Activated naive CD4-positive, alpha-beta T cell treated with anti-CD3 and anti-CD28 coated beads for 36 hours (primary cell): ENCODE data around the gene ZNF735. TPM values are rescaled to one million over a fixed set of nuclear protein-coding genes. Genes with fewer than 3 reads are reported as not detected.
"Not testable (repeated sequence)": the region's sequence is repeated elsewhere in the genome, so short reads cannot be mapped to it uniquely, and the experiment has no call there.

Source experiments
- CTCF ChIA-PET: fragments of 350-600 bp; sonication (Branson Sonifier 250); formaldehyde crosslinking; loops from one replicate; lab custom pipeline; 2021; ENCODE audit warnings: antibody characterized with exemption; lab: Charles Lee
- DNase-seq: peaks from one replicate; pipeline ENCODE4 v3.0.0-alpha.2; 2020
- H3K27ac Mint-ChIP-seq: one replicate; pipeline ENCODE4 v1.8.0; 2021; ENCODE audit warnings: mild to moderate bottlenecking, mixed read lengths
- H3K27me3 Mint-ChIP-seq: one replicate; pipeline ENCODE4 v1.8.0; 2021; ENCODE audit warnings: low read depth, mixed read lengths
- H3K36me3 Mint-ChIP-seq: one replicate; pipeline ENCODE4 v1.8.0; 2021; ENCODE audit warnings: low read depth, mixed read lengths
- H3K4me1 Mint-ChIP-seq: one replicate; pipeline ENCODE4 v1.8.0; 2021; ENCODE audit warnings: low read depth, mixed read lengths
- H3K4me3 Mint-ChIP-seq: one replicate; pipeline ENCODE4 v1.8.0; 2021; ENCODE audit warnings: mild to moderate bottlenecking, moderate library complexity, mixed read lengths
- H3K9me3 Mint-ChIP-seq: one replicate; pipeline ENCODE4 v1.8.0; 2021; ENCODE audit warnings: mixed read lengths
- intact Hi-C: fragments of 100-400 bp; cut with micrococcal nuclease; formaldehyde crosslinking; loops from one replicate; pipeline ENCODE4 v1.15.1; 2023
- total RNA-seq, 2 experiments: library from RNA; stranded (reverse); gene quantifications; one replicate each; pipeline ENCODE4 v1.2.3, GENCODE V29; 2021

The ZNF735 gene
- total RNA-seq, 2 experiments from 2014 or later = not detected

DNA sequence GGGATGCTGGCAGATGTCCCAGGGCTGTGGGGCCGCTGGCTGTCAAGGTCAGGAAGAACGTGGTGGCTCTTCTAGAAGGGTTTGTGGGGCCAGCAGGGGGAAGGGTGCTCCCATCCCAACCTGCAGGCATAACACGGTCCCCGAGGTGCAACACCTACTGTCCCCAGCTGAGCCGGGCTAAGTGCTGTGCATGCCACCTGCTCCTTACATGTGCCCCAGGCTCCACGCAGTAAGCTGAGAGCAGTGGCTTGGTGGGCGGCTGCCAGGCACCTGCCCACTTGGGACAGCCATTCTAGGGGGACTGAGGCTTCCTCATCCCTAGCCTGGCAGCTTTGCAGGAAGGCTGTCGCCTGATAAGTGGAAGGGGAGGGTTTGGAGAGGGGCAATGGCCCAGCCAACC is 14.2 kb upstream of the ZNF735 start:
- DNase-seq = no peak
- H3K36me3 Mint-ChIP-seq = no peaks in the 10 kb centered on the region
- CTCF ChIA-PET = no interaction called here
- H3K4me3 Mint-ChIP-seq = no peak overlapping the region
- intact Hi-C loops = no loop called here
- no peaks in the 10 kb centered on the region for H3K4me1 Mint-ChIP-seq
- no peaks in the 10 kb centered on the region for H3K27me3 Mint-ChIP-seq
- no peak overlapping the region for H3K27ac Mint-ChIP-seq
- peaks cover 9% of the 10 kb centered on the region for H3K9me3 Mint-ChIP-seq

DNA sequence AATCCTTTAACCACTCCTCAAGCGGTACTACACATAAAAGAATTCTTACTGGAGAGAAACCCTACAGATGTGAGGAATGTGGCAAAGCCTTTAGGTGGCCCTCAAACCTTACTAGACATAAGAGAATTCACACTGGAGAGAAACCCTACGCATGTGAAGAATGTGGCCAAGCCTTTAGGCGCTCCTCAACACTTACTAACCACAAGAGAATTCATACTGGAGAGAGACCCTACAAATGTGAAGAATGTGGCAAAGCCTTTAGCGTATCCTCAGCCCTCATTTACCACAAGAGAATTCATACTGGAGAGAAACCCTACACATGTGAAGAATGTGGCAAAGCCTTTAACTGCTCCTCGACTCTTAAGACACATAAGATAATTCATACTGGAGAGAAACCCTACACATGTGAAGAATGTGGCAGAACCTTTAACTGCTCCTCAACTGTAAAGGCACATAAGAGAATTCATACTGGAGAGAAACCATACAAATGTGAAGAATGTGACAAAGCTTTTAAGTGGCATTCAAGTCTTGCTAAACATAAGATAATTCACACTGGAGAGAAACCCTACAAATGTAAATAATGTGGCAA is 12.8 kb downstream of the ZNF735 start:
- CTCF ChIA-PET = not testable (repeated sequence)
- peaks cover 35% of the 10 kb centered on the region for H3K9me3 Mint-ChIP-seq

DNA sequence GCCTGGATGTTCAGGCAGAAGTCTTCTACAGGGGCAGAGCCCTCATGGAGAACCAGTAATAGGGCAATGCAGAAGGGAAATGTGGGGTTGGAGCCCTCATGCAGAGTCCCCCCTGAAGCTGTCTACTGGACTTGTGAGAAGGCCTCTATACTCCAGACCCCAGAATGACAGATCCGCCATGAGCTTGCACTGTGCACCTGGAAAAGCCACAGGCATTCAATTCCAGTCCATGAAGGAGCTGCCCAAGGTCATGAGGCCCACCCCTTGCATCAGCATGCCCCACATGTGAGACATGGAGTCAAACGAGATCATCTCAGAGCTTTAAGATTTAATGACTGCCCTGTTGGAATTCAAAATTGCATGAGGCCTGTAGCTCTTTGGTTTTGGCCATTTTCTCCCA is 16.4 kb downstream of the ZNF735 start:
- intact Hi-C loops = no loop called here
- H3K9me3 Mint-ChIP-seq = peaks cover 38% of the 10 kb centered on the region
- H3K4me1 Mint-ChIP-seq = no peaks in the 10 kb centered on the region
- no peaks in the 10 kb centered on the region for H3K36me3 Mint-ChIP-seq
- no peak for DNase-seq
- no peak overlapping the region for H3K4me3 Mint-ChIP-seq
- no peaks in the 10 kb centered on the region for H3K27me3 Mint-ChIP-seq
- CTCF ChIA-PET = interaction anchor here (0.6 kb wide), 1 partner anchor 299 kb away, joined by 4 read pairs; no protein-coding TSS in a partner anchor
- no peak overlapping the region for H3K27ac Mint-ChIP-seq

More for the DNA sequence above, 12.8 kb downstream of the ZNF735 start:
- H3K4me3 Mint-ChIP-seq, intact Hi-C loops, H3K4me1 Mint-ChIP-seq, DNase-seq, H3K27me3 Mint-ChIP-seq, H3K27ac Mint-ChIP-seq, H3K36me3 Mint-ChIP-seq: not testable (repeated sequence)

DNA sequence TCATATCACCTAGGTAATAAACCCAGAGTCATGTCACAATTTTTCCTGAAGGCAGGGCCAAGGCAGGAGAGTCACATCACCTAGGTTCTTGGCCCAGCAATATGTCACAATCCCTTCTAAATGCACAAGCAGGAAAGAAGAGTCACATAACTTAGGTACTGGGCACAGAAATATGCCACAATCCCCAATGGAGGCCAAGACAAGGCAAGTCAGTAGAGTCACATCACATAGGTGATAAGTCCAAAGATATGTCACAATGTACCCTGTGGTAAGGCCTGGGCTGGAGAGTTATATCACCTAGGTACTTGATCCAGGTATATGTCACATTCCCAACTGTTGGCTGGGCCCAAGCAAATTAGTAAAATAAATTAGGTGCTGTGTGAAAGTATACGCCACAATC is 21.2 kb downstream of the ZNF735 start, which contains the start of gene ZNF679:
Gene ZNF679 (plus strand): TSS at position 301 of the 400 bp plus-strand sequence. CDS start 20,644 bp downstream, outside the sequence.
- H3K4me1 Mint-ChIP-seq, CTCF ChIA-PET, H3K27ac Mint-ChIP-seq, H3K27me3 Mint-ChIP-seq, DNase-seq, H3K4me3 Mint-ChIP-seq, H3K36me3 Mint-ChIP-seq, intact Hi-C loops: not testable (repeated sequence)
- H3K9me3 Mint-ChIP-seq = peaks cover 25% of the 10 kb centered on the region

DNA sequence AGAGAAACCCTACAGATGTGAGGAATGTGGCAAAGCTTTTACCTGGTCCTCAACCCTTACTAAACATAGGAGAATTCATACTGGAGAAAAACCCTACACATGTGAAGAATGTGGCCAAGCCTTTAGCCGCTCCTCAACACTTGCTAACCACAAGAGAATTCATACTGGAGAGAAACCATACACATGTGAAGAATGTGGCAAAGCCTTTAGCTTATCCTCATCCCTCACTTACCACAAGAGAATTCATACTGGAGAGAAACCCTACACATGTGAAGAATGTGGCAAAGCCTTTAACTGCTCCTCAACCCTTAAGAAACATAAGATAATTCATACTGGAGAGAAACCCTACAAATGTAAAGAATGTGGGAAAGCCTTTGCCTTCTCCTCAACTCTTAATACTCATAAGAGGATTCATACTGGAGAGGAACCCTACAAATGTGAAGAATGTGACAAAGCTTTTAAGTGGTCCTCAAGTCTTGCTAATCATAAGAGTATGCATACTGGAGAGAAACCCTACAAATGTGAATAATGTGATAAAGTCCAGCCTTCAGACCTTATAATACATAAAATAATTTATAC is 59.4 kb downstream of the ZNF735 start:
- DNase-seq = no peak
- Mint-ChIP-seq H3K36me3 (peaks cover 9% of the 10 kb centered on the region), H3K4me1 (no peaks in the 10 kb centered on the region), H3K27ac (no peak overlapping the region), H3K9me3 (peaks cover 31% of the 10 kb centered on the region), H3K27me3 (no peaks in the 10 kb centered on the region), H3K4me3 (no peak overlapping the region)
- CTCF ChIA-PET = no interaction called here
- intact Hi-C loops = no loop called here

Other genes starting within 250 kb of the ZNF735 start
- gene ZNF722, start 208.4 kb upstream of the ZNF735 start, total RNA-seq = not detected
- under 1 TPM; 0.44 to 0.52 TPM for gene ZNF727, start 161.8 kb upstream of the ZNF735 start, total RNA-seq
- gene ZNF679, start 21.3 kb downstream of the ZNF735 start, total RNA-seq = not detected
- 10 to 100 TPM; 22.7 to 24.0 TPM for gene ZNF736, start 106.8 kb downstream of the ZNF735 start, total RNA-seq